GM12875 (cell line): ENCODE data around the gene WDR70.

Experiments
- H3K4me3 ChIP-seq: one replicate; pipeline ENCODE4 v1.5.1; 2011; ENCODE audit warnings: low read depth, low read length, control low read depth
- CTCF ChIP-seq: IDR thresholded peaks from 2 replicates; pipeline ENCODE4 v1.5.1; 2011; ENCODE audit warnings: low read depth, mild to moderate bottlenecking, control low read depth, inconsistent platforms, low read length, moderate library complexity, borderline replicate concordance; ENCODE audit not compliant: insufficient read depth

WDR70 gene

DNA sequence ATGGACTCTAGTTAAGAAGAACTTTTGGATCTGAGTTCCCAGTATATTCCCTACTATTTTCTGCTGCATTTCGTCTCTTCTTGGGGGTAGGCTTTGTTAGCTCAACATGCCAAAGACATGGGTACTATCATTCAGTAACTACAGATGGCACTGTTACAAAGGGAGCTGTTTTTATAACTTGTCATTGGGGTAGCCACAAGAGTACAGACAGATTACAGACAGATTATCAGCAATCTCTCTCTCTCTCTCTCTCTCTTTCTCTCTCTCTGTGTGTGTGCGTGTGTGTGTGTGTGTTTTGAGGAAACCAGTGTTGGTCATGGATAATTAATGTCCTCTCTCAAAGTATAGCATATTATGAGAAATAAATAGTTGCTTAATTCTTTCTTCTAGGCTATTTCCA is 116.1 kb downstream of the WDR70 start:
- H3K4me3 ChIP-seq = no peak overlapping the region
- TF ChIP-seq CTCF = no peak

DNA sequence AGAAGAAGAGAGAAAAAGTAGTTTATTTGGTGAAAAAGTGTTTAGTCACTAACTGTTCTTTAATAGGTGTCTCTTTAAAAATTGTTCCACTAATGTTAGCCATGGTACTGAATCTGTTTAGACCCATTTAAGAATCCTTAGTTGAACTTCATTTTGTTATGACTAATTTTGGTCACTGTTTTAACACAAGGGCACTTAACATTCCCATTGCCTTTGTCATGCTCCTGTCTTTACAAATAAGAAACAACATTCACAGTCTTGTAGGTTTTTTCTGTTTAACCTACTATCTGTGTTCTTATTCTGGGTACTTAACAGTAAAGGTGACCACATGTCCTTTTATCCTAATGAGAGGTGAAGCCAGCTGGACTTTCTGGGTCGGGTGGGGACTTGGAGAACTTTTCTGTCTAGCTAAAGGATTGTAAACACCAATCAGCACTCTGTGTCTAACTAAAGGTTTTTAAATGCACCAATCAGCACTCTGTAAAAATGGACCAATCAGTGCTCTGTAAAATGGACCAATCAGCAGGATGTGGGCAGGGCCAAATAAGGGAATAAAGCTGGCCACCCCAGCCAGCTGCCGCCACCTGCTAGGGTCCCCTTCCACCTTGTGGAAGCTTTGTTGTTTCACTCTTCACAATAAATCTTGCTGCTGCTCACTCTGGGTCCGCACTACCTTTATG is 116.7 kb downstream of the WDR70 start:
- no peak overlapping the region for H3K4me3 ChIP-seq
- TF ChIP-seq CTCF = no peak

GRCh38 chr5:37496902-37497445 is 117.9 kb downstream of the WDR70 start:
- H3K4me3 ChIP-seq = no peak overlapping the region
- TF ChIP-seq CTCF = no peak

DNA sequence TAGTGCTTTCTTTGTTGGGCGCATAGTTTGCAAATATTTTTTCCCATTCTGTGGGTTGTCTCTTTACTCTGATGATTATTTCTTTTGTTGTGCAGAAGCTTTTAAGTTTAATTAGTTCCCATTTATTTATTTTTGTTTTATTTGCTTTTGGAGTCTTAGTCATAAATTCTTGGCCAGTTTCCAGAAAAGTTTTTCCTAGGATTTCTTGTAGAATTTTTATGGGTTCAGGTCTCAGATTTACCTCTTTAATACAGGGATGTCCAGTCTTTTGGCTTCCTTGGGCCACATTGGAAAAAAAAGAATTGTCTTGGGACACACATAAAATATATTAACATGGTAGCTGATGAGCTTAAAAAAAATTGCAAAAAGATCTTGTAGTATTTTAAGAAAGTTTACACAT is 122.0 kb downstream of the WDR70 start:
- TF ChIP-seq CTCF = no peak
- H3K4me3 ChIP-seq = no peak overlapping the region

- no peak overlapping the region for H3K4me3 ChIP-seq
- TF ChIP-seq CTCF = no peak
These were observed 127.1 kb downstream of the WDR70 start for GRCh38 chr5:37506241-37506640.

DNA sequence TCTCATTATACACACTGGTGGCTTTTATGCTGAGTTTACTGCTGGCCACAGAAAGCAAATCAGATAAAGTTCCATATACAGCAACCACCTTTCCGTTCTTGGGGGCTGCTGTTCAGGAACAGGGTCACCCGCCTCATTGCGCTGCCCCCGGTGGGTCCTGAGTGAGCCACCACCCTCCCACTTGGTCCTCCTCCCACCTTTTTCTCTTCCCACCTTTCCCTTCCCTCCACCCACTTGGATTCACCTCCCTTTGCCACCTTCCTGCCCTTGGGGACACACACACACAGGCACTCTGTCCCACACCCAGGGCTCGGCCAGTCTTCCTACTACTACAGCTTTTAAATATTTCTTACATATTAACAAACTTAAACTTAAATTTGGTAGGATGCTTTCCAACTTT is 127.6 kb downstream of the WDR70 start:
- no peak for TF ChIP-seq CTCF
- no peak overlapping the region for H3K4me3 ChIP-seq

DNA sequence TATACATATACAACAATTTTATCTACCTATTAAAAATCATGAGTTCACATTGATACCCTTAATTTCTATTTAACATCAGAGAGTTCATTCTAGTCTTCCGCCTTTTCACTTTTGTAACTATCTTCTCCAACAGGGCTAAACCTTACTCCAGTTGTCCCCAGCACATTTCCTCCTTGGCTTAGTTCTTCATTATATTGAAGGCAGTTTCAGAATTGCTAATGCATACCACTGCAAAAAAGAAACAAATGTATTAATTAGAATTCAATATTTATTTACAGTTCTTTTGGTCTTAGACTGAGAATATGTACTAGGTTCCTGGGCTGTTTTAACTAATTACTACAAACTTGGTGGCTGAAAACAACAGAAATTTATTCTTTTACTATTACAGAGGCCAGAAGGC is 132.5 kb downstream of the WDR70 start:
- no peak for TF ChIP-seq CTCF
- no peak overlapping the region for H3K4me3 ChIP-seq
